ENCODE results near the gene GBP2. TPM values are rescaled to one million over a fixed set of nuclear protein-coding genes. Genes with fewer than 3 reads are reported as not detected.
"Not testable (repeated sequence)": the region's sequence is repeated elsewhere in the genome, so short reads cannot be mapped to it uniquely, and the experiment has no call there.

Gene GBP2
- total RNA-seq, 1 donor from 2014 or later = 40.8 TPM

GRCh38 chr1:89143484-89143883 lies 17.6 kb upstream of the GBP2 start:
- intact Hi-C loops (cut with DNase I) = no loop called here
- no peaks in the 10 kb centered on the region for H3K4me1 ChIP-seq
- no peak for ATAC-seq

GRCh38 chr1:89142160-89142559 lies 16.2 kb upstream of the GBP2 start:
- TF ChIP-seq CTCF (IDR thresholded peaks at IDR 0.05) = no peak
- Histone ChIP-seq H3K27ac (no peak overlapping the region), H3K4me3 (no peak overlapping the region), H3K9me3 (no peaks in the 10 kb centered on the region), H3K4me1 (no peaks in the 10 kb centered on the region), H3K36me3 (no peaks in the 10 kb centered on the region), H3K27me3 (no peaks in the 10 kb centered on the region)
- DNase-seq (no peak), ATAC-seq (no peak)
- intact Hi-C loops (cut with DNase I) = no loop called here

More at GRCh38 chr1:89143484-89143883, 17.6 kb upstream of the GBP2 start:
- no peak for DNase-seq
- no peak for TF ChIP-seq CTCF (IDR thresholded peaks at IDR 0.05)
- H3K27ac ChIP-seq = no peak overlapping the region
- no peaks in the 10 kb centered on the region for H3K36me3 ChIP-seq
- no peak overlapping the region for H3K4me3 ChIP-seq
- no peaks in the 10 kb centered on the region for H3K9me3 ChIP-seq
- no peaks in the 10 kb centered on the region for H3K27me3 ChIP-seq

- intact Hi-C loops (cut with DNase I) = no loop called here
- Histone ChIP-seq H3K36me3 (no peaks in the 10 kb centered on the region), H3K4me3 (no peak overlapping the region), H3K9me3 (no peaks in the 10 kb centered on the region), H3K4me1 (peaks cover 14% of the 10 kb centered on the region), H3K27me3 (no peaks in the 10 kb centered on the region), H3K27ac (no peak overlapping the region)
- TF ChIP-seq CTCF (IDR thresholded peaks at IDR 0.05) = no peak
- no peak for ATAC-seq
- DNase-seq = no peak
These were observed 7.8 kb upstream of the GBP2 start for GRCh38 chr1:89133747-89134146.

- H3K9me3 ChIP-seq = no peaks in the 10 kb centered on the region
- DNase-seq (no peak), ATAC-seq (no peak)
- H3K27me3 ChIP-seq = no peaks in the 10 kb centered on the region
- no peak for TF ChIP-seq CTCF (IDR thresholded peaks at IDR 0.05)
- no peaks in the 10 kb centered on the region for H3K36me3 ChIP-seq
- intact Hi-C loops (cut with DNase I) = no loop called here
- no peak overlapping the region for H3K27ac ChIP-seq
- H3K4me1 ChIP-seq = peaks cover 23% of the 10 kb centered on the region
- H3K4me3 ChIP-seq = no peak overlapping the region
These were observed 4.8 kb upstream of the GBP2 start for GRCh38 chr1:89130716-89131115.

GRCh38 chr1:89129911-89130310 lies 4.0 kb upstream of the GBP2 start:
- Histone ChIP-seq H3K4me1 (peaks cover 23% of the 10 kb centered on the region), H3K4me3 (no peak overlapping the region), H3K27me3 (no peaks in the 10 kb centered on the region), H3K27ac (peak overlapping the region; percentile 92), H3K9me3 (no peaks in the 10 kb centered on the region), H3K36me3 (no peaks in the 10 kb centered on the region)
- ATAC-seq (no peak), DNase-seq (no peak)
- TF ChIP-seq CTCF (IDR thresholded peaks at IDR 0.05) = no peak
- intact Hi-C loops (cut with DNase I) = no loop called here

- ATAC-seq; H3K4me3 ChIP-seq; intact Hi-C loops (cut with DNase I); H3K9me3 ChIP-seq; DNase-seq; H3K27me3 ChIP-seq; H3K36me3 ChIP-seq: not testable (repeated sequence)
- Histone ChIP-seq H3K4me1 (peaks cover 33% of the 10 kb centered on the region), H3K27ac (peak overlapping the region; percentile 92)
These were observed 2.1 kb upstream of the GBP2 start for GRCh38 chr1:89128003-89128458.

GRCh38 chr1:89126602-89127565 lies 970 bp upstream of the GBP2 start:
- H3K4me1 ChIP-seq = peaks cover 37% of the 10 kb centered on the region
- H3K36me3 ChIP-seq; H3K27me3 ChIP-seq; DNase-seq; intact Hi-C loops (cut with DNase I); H3K9me3 ChIP-seq; ATAC-seq: not testable (repeated sequence)
- peak overlapping the region; percentile 63 for H3K4me3 ChIP-seq
- peak overlapping the region; percentile 87 for H3K27ac ChIP-seq
